Natural killer cell treated with Interleukin-12 subunit alpha and Interleukin-12 subunit beta and Interleukin-15 and Interleukin-18, amount 100 ng/mL, for 72 hours (primary cell): ENCODE data around the gene KCNH8. TPM values are rescaled to one million over a fixed set of nuclear protein-coding genes. Genes with fewer than 3 reads are reported as not detected.

ENCODE experiments used
- ATAC-seq, 2 donors: fragments of 150-1000 bp; cut with Tn5 transposase in 1 of 2; sonication (Bioruptor Pico), chemical (Tn5 transposase) in 1 of 2; 2 replicates each; pipeline ENCODE4 v1.10.0; 2021
- DNase-seq: peaks from one replicate; pipeline ENCODE4 v3.0.0; 2022; ENCODE audit warnings: low spot score
- H3K27ac Mint-ChIP-seq, 2 donors: 1 replicate in 1 of 2; 2 replicates in 1 of 2; pipeline ENCODE4 v1.8.0; 2022; ENCODE audit warnings: mixed read lengths in 2 of 2, mild to moderate bottlenecking in 1 of 2, moderate library complexity in 1 of 2
- H3K27me3 Mint-ChIP-seq, 2 donors: 1 replicate in 1 of 2; 2 replicates in 1 of 2; pipeline ENCODE4 v1.8.0; 2022; ENCODE audit warnings: mixed read lengths in 2 of 2
- H3K36me3 Mint-ChIP-seq: one replicate; pipeline ENCODE4 v1.8.0; 2022; ENCODE audit warnings: mixed read lengths
- H3K4me1 Mint-ChIP-seq, 2 donors: 1 replicate in 1 of 2; 2 replicates in 1 of 2; pipeline ENCODE4 v1.8.0; 2022; ENCODE audit warnings: low read depth in 2 of 2, mixed read lengths in 2 of 2, mild to moderate bottlenecking in 1 of 2
- H3K4me3 Mint-ChIP-seq: one replicate; pipeline ENCODE4 v1.8.0; 2022; ENCODE audit warnings: mixed read lengths
- H3K9me3 Mint-ChIP-seq: 2 replicates; pipeline ENCODE4 v1.8.0; 2022; ENCODE audit warnings: mixed read lengths
- total RNA-seq, 2 donors: library from RNA; stranded (reverse); gene quantifications; one replicate each; pipeline ENCODE4 v1.2.3, GENCODE V29; 2022

KCNH8 gene
- total RNA-seq, 2 donors from 2014 or later: not detected

DNA sequence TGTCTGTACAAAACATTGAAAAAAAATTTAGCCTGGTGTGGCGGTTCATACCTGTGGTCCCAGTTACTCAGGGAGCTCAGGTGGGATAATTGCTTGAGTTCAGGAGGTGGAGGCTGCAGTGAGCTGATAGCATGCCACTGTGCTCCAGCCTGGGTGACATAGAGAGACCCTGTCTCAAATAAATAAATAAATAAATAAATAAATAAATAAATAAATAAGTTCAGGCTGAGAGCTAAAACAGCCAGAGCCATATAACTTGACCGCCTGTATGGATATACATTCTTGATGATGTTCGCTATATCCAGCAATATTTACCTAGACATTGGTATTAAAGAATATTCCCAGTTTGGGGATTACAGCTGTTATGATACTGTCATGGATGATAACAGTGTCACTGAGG lies 146.9 kb downstream of the KCNH8 start:
- no peaks in the 10 kb centered on the region for H3K9me3 Mint-ChIP-seq
- H3K27me3 Mint-ChIP-seq: no peaks in the 10 kb centered on the region
- ATAC-seq (no peak), DNase-seq (no peak)
- no peak overlapping the region for H3K27ac Mint-ChIP-seq
- H3K4me3 Mint-ChIP-seq: no peak overlapping the region
- H3K36me3 Mint-ChIP-seq: no peaks in the 10 kb centered on the region
- no peaks in the 10 kb centered on the region for H3K4me1 Mint-ChIP-seq

DNA sequence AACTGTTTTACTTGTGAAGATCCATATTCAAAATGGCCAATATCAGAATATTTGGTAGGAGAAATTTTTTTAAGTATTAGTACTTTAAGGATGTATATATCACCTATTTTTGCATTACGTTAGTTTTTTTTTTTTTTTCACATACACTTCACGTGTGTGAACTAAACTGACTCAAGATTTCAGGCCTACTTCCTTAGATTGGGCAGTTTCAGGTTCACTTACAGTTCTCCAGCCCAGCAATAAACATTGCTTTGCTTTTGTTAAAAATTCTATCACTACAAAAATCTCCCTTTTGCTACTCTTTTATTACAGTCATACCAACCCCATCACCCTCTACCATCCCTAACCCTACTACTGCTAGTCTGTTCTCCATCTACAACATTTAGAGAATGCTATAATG lies 183.6 kb downstream of the KCNH8 start:
- ATAC-seq (no peak), DNase-seq (no peak)
- no peaks in the 10 kb centered on the region for H3K4me1 Mint-ChIP-seq
- no peak overlapping the region for H3K4me3 Mint-ChIP-seq
- H3K36me3 Mint-ChIP-seq: no peaks in the 10 kb centered on the region
- H3K27ac Mint-ChIP-seq: no peak overlapping the region
- peaks cover 4% of the 10 kb centered on the region for H3K9me3 Mint-ChIP-seq
- no peaks in the 10 kb centered on the region for H3K27me3 Mint-ChIP-seq

DNA sequence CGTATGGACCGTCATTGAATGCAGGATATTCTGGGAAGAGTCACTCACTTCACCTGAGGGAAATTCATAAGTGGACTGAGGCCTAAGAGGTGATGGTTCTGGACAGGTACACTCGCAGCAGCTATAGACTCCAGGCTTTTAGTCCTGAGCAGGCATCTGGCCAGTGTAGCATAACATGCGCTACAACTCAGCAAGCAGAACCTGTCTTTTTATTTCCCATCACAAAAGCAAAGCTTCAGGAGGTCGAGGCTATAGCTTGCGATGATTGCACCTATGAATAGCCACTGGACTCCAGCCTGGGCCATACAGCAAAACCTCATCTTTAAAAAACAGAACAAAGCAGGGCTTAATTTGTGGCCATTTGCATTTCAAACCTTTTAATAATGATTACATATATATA lies 185.8 kb downstream of the KCNH8 start:
- DNase-seq: no peak
- Mint-ChIP-seq H3K36me3 (no peaks in the 10 kb centered on the region), H3K27me3 (no peaks in the 10 kb centered on the region), H3K4me1 (no peaks in the 10 kb centered on the region), H3K27ac (no peak overlapping the region), H3K9me3 (peaks cover 3% of the 10 kb centered on the region), H3K4me3 (no peak overlapping the region)
- ATAC-seq: no peak

DNA sequence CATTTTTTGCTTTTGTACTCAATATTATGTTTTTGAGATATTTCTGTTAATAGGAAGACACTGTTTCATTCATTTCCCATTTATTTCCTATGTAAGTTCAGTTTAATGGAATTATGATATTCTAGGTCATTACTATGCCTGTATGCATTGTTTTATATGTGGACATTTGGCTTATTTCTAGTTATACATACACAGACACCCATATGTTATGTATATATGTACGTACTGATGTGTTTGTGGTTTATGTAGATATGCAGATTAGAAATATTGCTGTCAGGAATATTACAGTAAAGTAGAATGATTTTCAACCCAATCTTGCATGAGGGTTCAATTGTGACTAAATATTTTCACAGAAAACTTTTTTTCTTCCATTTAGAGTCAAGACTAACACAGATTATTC lies 190.5 kb downstream of the KCNH8 start:
- no peak overlapping the region for H3K4me3 Mint-ChIP-seq
- no peak overlapping the region for H3K27ac Mint-ChIP-seq
- no peaks in the 10 kb centered on the region for H3K36me3 Mint-ChIP-seq
- no peaks in the 10 kb centered on the region for H3K4me1 Mint-ChIP-seq
- no peak for DNase-seq
- no peak for ATAC-seq
- H3K27me3 Mint-ChIP-seq: no peaks in the 10 kb centered on the region
- peaks cover 3% of the 10 kb centered on the region for H3K9me3 Mint-ChIP-seq

DNA sequence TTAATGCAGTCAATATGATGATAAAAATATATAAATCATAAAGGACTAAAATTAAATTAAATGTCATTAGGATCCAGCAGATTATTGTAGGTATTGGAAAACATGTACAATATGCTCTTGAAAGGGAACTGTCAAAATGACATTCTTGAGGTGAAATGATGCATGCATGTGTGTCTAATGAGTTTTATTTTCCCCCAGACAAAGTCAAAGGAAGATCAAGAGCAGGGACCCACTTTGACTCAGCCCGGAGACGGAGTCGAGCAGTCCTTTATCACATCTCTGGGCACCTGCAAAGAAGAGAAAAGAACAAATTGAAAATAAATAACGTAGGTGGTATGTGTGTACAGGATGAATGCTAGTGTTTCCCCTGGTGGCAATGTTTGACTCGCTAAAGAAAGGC lies 194.1 kb downstream of the KCNH8 start:
- no peaks in the 10 kb centered on the region for H3K4me1 Mint-ChIP-seq
- H3K9me3 Mint-ChIP-seq: peaks cover 2% of the 10 kb centered on the region
- ATAC-seq: no peak
- H3K36me3 Mint-ChIP-seq: no peaks in the 10 kb centered on the region
- no peaks in the 10 kb centered on the region for H3K27me3 Mint-ChIP-seq
- no peak for DNase-seq
- H3K27ac Mint-ChIP-seq: no peak overlapping the region
- no peak overlapping the region for H3K4me3 Mint-ChIP-seq

DNA sequence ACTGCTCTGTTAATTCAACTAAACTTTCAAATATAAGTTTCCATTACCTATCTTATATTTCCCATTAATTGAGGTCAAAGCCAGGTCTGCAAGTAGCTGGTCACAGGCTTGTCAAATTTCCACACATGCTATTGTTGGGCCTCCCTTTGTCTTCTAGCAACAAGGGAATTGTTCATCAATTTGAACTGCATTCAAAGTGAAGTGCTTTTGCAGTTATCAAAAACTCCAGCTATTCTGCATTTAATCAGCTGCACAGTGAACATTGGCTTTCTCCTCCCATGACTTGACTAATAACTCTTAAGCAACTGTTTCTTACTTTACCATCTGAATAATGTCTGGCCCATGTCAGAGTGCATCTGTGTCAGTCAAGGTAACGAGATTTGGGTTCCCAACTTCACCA lies 198.4 kb downstream of the KCNH8 start:
- Mint-ChIP-seq H3K27ac (no peak overlapping the region), H3K4me3 (no peak overlapping the region)
- ATAC-seq: no peak

DNA sequence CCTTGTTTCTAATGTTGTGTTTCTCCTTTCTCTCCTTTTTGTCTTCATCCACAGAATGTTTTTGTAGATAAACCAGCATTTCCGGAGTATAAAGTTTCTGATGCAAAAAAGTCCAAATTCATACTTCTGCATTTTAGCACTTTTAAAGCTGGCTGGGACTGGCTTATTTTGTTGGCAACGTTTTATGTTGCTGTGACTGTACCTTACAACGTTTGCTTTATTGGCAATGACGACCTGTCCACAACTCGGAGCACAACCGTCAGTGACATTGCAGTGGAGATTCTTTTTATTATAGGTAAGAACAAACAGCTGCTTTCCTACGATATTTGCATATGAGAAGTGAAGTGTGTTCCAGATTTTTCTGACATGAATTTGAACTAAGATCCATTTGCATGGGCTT lies 199.4 kb downstream of the KCNH8 start:
- Mint-ChIP-seq H3K4me1 (no peaks in the 10 kb centered on the region), H3K4me3 (no peak overlapping the region), H3K27me3 (no peaks in the 10 kb centered on the region), H3K27ac (no peak overlapping the region), H3K36me3 (no peaks in the 10 kb centered on the region), H3K9me3 (peaks cover 3% of the 10 kb centered on the region)
- ATAC-seq (no peak), DNase-seq (no peak)

More for the DNA sequence above, 198.4 kb downstream of the KCNH8 start:
- no peaks in the 10 kb centered on the region for H3K9me3 Mint-ChIP-seq
- no peaks in the 10 kb centered on the region for H3K4me1 Mint-ChIP-seq
- H3K36me3 Mint-ChIP-seq: no peaks in the 10 kb centered on the region
- H3K27me3 Mint-ChIP-seq: no peaks in the 10 kb centered on the region
- DNase-seq: no peak

DNA sequence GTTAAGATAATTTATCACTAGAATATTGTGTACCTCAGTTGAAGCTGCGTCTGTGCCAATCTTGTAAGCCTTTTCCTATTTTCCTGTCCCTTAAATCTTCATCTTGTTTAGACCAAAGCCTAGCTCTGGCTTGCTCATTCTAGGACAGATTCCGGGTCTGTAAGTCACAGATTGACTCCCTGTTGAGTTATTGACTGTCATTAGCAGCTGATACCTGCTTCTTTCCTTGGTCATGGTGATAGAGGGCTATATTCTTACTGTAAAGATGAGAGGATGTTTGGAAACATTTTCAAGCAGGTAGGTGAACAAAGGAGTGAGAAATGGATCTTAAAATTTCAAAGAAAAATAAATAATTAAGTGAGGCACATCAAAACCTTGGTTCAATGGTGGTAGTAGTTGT lies 200.2 kb downstream of the KCNH8 start:
- Mint-ChIP-seq H3K27ac (no peak overlapping the region), H3K4me3 (no peak overlapping the region), H3K9me3 (peaks cover 3% of the 10 kb centered on the region), H3K27me3 (no peaks in the 10 kb centered on the region), H3K4me1 (no peaks in the 10 kb centered on the region), H3K36me3 (no peaks in the 10 kb centered on the region)
- ATAC-seq (no peak), DNase-seq (no peak)

DNA sequence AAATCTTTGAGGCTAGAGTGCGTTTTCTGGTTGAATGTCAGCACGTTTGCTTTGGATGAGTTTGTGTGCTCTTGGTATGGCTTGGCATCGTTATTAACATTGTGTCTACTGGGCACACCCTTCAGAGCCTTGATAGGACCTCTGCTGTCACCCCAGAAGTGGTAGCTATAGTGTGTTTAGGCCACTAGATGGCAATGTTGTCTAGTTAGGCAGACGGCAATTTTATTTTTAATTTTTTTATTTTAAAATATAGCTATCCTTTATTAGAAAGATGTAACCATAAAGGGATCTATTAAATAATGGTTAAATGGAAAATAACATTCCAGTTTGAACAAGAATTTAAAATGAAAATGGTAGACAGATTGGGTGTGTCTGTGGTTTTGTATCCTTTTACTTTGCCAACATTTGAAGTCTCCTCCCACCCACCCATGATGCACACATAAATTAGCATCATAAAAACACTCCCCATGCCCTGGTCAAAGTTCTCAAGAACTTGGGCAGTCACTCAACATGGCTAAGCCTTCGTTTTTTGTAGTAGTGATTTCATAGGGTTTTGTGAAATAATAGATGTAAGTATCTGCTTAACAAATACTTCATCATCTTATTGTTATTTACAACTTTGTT lies 200.7 kb downstream of the KCNH8 start:
- H3K4me1 Mint-ChIP-seq: no peaks in the 10 kb centered on the region
- H3K36me3 Mint-ChIP-seq: no peaks in the 10 kb centered on the region
- H3K27ac Mint-ChIP-seq: no peak overlapping the region
- DNase-seq: no peak
- no peak for ATAC-seq
- H3K27me3 Mint-ChIP-seq: no peaks in the 10 kb centered on the region
- no peak overlapping the region for H3K4me3 Mint-ChIP-seq
- peaks cover 3% of the 10 kb centered on the region for H3K9me3 Mint-ChIP-seq

DNA sequence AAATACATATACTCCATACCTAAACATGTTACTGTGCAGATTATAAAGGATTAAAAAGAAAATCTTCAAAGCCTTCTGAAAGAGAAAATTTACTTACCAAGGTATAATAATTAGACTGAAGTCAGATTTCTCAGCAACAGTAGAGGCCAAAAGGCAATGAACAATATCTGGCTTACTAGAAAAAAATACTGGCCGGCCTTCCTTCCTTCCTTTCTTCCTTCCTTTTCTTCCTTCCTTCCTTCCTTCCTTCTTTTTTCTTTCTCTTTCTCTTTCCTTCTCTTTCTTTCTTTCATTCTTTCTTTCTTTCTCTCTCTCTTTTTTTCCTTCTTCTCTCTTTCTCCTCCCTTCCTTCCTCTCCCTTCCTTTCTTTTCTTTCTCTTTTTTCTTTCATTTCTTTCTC lies 209.6 kb downstream of the KCNH8 start:
- Mint-ChIP-seq H3K27me3 (no peaks in the 10 kb centered on the region), H3K36me3 (no peaks in the 10 kb centered on the region), H3K9me3 (no peaks in the 10 kb centered on the region), H3K4me3 (no peak overlapping the region), H3K27ac (no peak overlapping the region), H3K4me1 (no peaks in the 10 kb centered on the region)
- no peak for ATAC-seq
- no peak for DNase-seq

DNA sequence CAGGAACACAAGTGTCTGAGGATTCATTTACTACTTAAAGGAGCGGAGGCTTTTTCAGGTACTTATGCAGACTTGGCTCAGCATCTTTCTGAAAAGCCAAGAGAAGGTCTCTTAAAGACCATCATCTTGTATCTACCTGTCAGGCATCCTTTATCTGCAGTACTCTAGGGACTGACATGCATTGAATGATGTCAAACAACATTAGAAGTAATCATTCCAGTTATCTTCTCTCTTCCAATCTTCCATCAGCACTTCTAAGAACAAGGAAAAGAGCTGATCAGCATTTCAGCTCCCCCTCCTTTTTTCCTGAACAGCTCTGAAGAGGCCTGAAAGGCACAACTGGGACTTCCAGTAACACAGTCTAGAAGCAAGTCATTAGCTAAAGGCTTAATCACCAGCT lies 214.8 kb downstream of the KCNH8 start:
- Mint-ChIP-seq H3K4me3 (no peak overlapping the region), H3K9me3 (no peaks in the 10 kb centered on the region), H3K4me1 (no peaks in the 10 kb centered on the region), H3K27me3 (no peaks in the 10 kb centered on the region), H3K36me3 (no peaks in the 10 kb centered on the region), H3K27ac (no peak overlapping the region)
- ATAC-seq (no peak), DNase-seq (no peak)

DNA sequence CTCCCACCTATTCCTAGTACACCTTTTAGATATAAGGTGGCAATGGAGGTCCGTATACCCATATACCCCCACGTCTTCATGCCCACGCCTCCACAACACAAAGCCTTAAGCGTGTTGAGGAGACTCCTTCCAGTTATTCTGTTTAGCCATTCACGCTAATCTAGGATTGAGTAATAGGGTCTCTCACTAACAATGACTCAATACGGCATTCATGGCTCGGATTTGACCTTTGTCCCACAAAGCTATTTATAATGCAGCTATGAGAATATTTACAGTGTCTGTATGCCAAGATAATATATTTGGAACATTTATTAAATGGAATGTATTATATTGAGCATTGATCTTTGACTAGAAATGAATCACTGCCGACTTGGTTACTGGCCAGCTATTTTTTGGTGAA lies 215.8 kb downstream of the KCNH8 start:
- no peaks in the 10 kb centered on the region for H3K36me3 Mint-ChIP-seq
- H3K4me3 Mint-ChIP-seq: no peak overlapping the region
- H3K27me3 Mint-ChIP-seq: no peaks in the 10 kb centered on the region
- no peak for ATAC-seq
- no peak for DNase-seq
- no peaks in the 10 kb centered on the region for H3K4me1 Mint-ChIP-seq
- H3K27ac Mint-ChIP-seq: no peak overlapping the region
- peaks cover 1% of the 10 kb centered on the region for H3K9me3 Mint-ChIP-seq

DNA sequence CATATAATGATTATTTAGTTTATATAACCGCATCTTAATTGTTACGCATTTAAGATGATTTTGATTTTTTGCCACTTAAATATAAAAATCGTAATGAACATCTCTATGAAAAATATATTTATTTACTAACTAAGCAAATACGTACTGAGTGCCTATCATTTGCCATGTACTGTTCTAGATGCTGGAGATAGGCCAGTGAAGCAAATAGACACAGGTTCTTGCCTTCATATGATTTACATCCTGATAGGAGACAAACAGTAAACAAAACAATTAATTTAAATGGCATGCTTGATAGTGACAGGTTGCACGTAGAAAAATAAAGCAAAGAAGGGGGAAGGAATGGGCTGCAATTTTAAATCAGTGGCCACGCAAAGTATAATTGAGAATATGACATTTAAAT lies 217.2 kb downstream of the KCNH8 start:
- H3K27ac Mint-ChIP-seq: no peak overlapping the region
- H3K27me3 Mint-ChIP-seq: no peaks in the 10 kb centered on the region
- DNase-seq: no peak
- no peak for ATAC-seq
- no peaks in the 10 kb centered on the region for H3K4me1 Mint-ChIP-seq
- H3K9me3 Mint-ChIP-seq: peaks cover 11% of the 10 kb centered on the region
- no peak overlapping the region for H3K4me3 Mint-ChIP-seq
- H3K36me3 Mint-ChIP-seq: no peaks in the 10 kb centered on the region

DNA sequence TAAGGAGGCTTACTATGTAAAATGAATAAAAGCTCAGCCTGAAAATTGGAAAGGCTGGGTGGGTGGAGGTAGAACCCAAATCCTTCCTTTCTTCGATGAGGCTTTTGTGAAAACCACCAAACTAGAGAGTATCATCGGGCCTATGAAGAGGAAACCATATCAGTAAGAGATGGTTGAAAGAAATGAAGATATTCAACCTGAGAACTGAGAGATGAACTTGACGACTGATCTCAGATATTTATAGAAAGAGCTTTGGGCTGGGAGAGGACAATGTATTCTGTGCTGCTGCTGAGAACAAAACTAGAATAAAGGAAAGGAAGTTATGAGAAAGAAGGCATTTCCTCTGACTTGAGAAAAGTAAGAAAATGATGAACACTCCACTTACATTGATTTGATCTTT lies 236.6 kb downstream of the KCNH8 start:
- no peak overlapping the region for H3K4me3 Mint-ChIP-seq
- H3K27me3 Mint-ChIP-seq: no peaks in the 10 kb centered on the region
- no peaks in the 10 kb centered on the region for H3K9me3 Mint-ChIP-seq
- no peaks in the 10 kb centered on the region for H3K36me3 Mint-ChIP-seq
- ATAC-seq (no peak), DNase-seq (no peak)
- H3K4me1 Mint-ChIP-seq: no peaks in the 10 kb centered on the region
- no peak overlapping the region for H3K27ac Mint-ChIP-seq

DNA sequence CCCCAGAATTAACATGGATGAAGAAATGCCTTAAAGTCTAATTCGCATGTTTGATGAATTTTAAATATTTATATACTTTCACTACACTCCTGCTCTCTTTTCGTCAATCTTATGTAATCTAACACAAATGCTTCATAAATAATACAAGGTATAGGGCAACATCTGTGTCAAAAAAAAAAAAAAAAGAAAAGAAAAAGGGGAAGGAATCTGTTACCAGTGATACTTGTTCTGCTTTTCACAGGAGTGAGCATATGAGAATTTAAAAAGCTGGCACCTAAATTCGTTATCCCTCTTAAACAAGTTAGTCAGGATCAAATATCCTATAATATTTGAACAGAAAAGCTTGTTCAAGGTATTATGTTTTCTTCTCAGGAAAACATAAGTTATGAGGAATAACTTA lies 243.8 kb downstream of the KCNH8 start:
- Mint-ChIP-seq H3K27me3 (no peaks in the 10 kb centered on the region), H3K27ac (no peak overlapping the region), H3K4me3 (no peak overlapping the region), H3K4me1 (no peaks in the 10 kb centered on the region), H3K36me3 (no peaks in the 10 kb centered on the region), H3K9me3 (peaks cover 6% of the 10 kb centered on the region)
- ATAC-seq (no peak), DNase-seq (no peak)
